IMR-90 (cell line): ENCODE results near the gene GCLC. TPM values are rescaled to one million over a fixed set of nuclear protein-coding genes. Genes with fewer than 3 reads are reported as not detected.

Source experiments
- polyA plus RNA-seq, 3 experiments: library from polyadenylated mRNA; depleted of rRNA; stranded (reverse); fragments of >200 nt; gene quantifications; 2 replicates each; pipeline ENCODE4 v1.2.3, GENCODE V29; 2012; ENCODE audit warnings: low replicate concordance in 1 of 3
- total RNA-seq: library from RNA; depleted of rRNA; stranded (reverse); fragments of >200 nt; gene quantifications from 2 replicates; pipeline ENCODE4 v1.2.3, GENCODE V29; 2012; rRNA removed

Gene GCLC
- total and polyA plus RNA-seq, 2 of the 4 experiments (the other 2 are of a cell fraction): 14.2 to 24.2 TPM

Other genes with a start within 250 kb of the GCLC start
- gene ELOVL5, start 196.2 kb downstream of the GCLC start, total RNA-seq: 42.3 and 50.5 TPM in 2 replicates
- gene ELOVL5, start 196.2 kb downstream of the GCLC start, polyA plus RNA-seq (2012; rRNA removed): 29.7 and 32.1 TPM in 2 replicates
- gene KLHL31, start 120.7 kb upstream of the GCLC start, total RNA-seq: under 0.01 TPM in 1 of 2 replicates, not detected in the other
- gene KLHL31, start 120.7 kb upstream of the GCLC start, polyA plus RNA-seq (2012; rRNA removed): 0.02 and 0.04 TPM in 2 replicates
- 6.1 and 6.7 TPM in 2 replicates for gene LRRC1, start 249.9 kb upstream of the GCLC start, total RNA-seq
- gene LRRC1, start 249.9 kb upstream of the GCLC start, polyA plus RNA-seq (2012; rRNA removed): 4.3 and 5.1 TPM in 2 replicates